ENCODE data around the gene C6orf136.

C6orf136 gene

GRCh38 chr6:30612213-30612612 is 34.7 kb upstream of the C6orf136 start:
- DNase-seq (ENCODE audit: low read depth), result peak; percentile 45
- no peak overlapping the region for H3K4me3 ChIP-seq (ENCODE audit: low read length)
- TF ChIP-seq CTCF (IDR thresholded peaks at IDR 0.05; ENCODE audit: insufficient read depth, low read depth, low read length, missing control alignments), result peak; percentile 45

- no peak for DNase-seq (ENCODE audit: low read depth)
- H3K4me3 ChIP-seq (ENCODE audit: low read length), result no peak overlapping the region
- no peak for TF ChIP-seq CTCF (IDR thresholded peaks at IDR 0.05; ENCODE audit: insufficient read depth, low read depth, low read length, missing control alignments)
Measured at GRCh38 chr6:30612687-30613248, 34.2 kb upstream of the C6orf136 start.

- no peak overlapping the region for H3K4me3 ChIP-seq (ENCODE audit: low read length)
- DNase-seq (ENCODE audit: low read depth), result peak; percentile 58
- TF ChIP-seq CTCF (IDR thresholded peaks at IDR 0.05; ENCODE audit: insufficient read depth, low read depth, low read length, missing control alignments), result no peak
Measured at GRCh38 chr6:30613251-30614043, 33.5 kb upstream of the C6orf136 start.

GRCh38 chr6:30614044-30614842 is 32.7 kb upstream of the C6orf136 start:
- no peak for TF ChIP-seq CTCF (IDR thresholded peaks at IDR 0.05; ENCODE audit: insufficient read depth, low read depth, low read length, missing control alignments)
- DNase-seq (ENCODE audit: low read depth), result no peak
- peak overlapping the region; percentile 96 for H3K4me3 ChIP-seq (ENCODE audit: low read length)

- DNase-seq (ENCODE audit: low read depth), result peak; percentile 97
- H3K4me3 ChIP-seq (ENCODE audit: low read length), result peak overlapping the region; percentile 96
- no peak for TF ChIP-seq CTCF (IDR thresholded peaks at IDR 0.05; ENCODE audit: insufficient read depth, low read depth, low read length, missing control alignments)
Measured at GRCh38 chr6:30614843-30615218, 32.1 kb upstream of the C6orf136 start.

- DNase-seq (ENCODE audit: low read depth), result peak; percentile 67
- peak overlapping the region; percentile 96 for H3K4me3 ChIP-seq (ENCODE audit: low read length)
- no peak for TF ChIP-seq CTCF (IDR thresholded peaks at IDR 0.05; ENCODE audit: insufficient read depth, low read depth, low read length, missing control alignments)
Measured at GRCh38 chr6:30615219-30615957, 31.5 kb upstream of the C6orf136 start.
